ENCODE results near the gene GDNF. TPM values are rescaled to one million over a fixed set of nuclear protein-coding genes. Genes with fewer than 3 reads are reported as not detected.

Gene GDNF
- total and polyA plus RNA-seq, 2 experiments from 2014 or later = 0.13 to 0.17 TPM

GRCh38 chr5:37836235-37836591 lies 3.6 kb downstream of the GDNF start:
- Histone ChIP-seq H3K4me1 (ENCODE audit: insufficient read depth) (peaks cover 55% of the 10 kb centered on the region), H4K20me1 (replicated peaks; ENCODE audit: insufficient read depth) (0 out of 2 replicates have a peak, but pooled peaks cover 11% of the 10 kb centered on the region), H3K27me3 (ENCODE audit: insufficient read depth) (peaks cover 99% of the 10 kb centered on the region), H3K79me2 (replicated peaks; ENCODE audit: insufficient read depth) (no peaks in the 10 kb centered on the region), H3K27ac (ENCODE audit: low read depth) (no peak overlapping the region), H3K36me3 (ENCODE audit: insufficient read depth) (no peaks in the 10 kb centered on the region), H3K4me3 (peak overlapping the region; percentile 65), H2AFZ (peak overlapping the region; percentile 100), H3K4me2 (peak overlapping the region; percentile 90), H3K9me2 (ENCODE audit: insufficient read depth) (no peaks in the 10 kb centered on the region), H3F3A (replicated peaks; ENCODE audit: low read depth) (peaks cover 10% of the 10 kb centered on the region; the same call in 1 of the 2 replicates)
- Mint-ChIP-seq H3K27me3 (ENCODE audit: insufficient read depth, low read depth, poor library complexity) (peaks cover 78% of the 10 kb centered on the region), H3K4me3 (peak overlapping the region; percentile 79), H3K9me3 (peaks cover 5% of the 10 kb centered on the region; the same call in 1 of the 3 replicates), H3K36me3 (ENCODE audit: low read depth) (no peaks in the 10 kb centered on the region; the same call in 2 of the 3 replicates), H3K27ac (no peak overlapping the region), H3K4me1 (peaks cover 45% of the 10 kb centered on the region)
- DNase-seq (ENCODE audit: low spot score) (peak; percentile 46), ATAC-seq (peak; percentile 0; the same call in 1 of the 3 replicates)
- no peak for TF ChIP-seq ZNF331 (CRISPR knock-in tag; IDR thresholded peaks at IDR 0.05; ENCODE audit: low read depth)
- no peak for TF ChIP-seq CREB1 (CRISPR knock-in tag; IDR thresholded peaks at IDR 0.05; ENCODE audit: low read depth)
- no peak for TF ChIP-seq ZNF114 (CRISPR knock-in tag; IDR thresholded peaks at IDR 0.05)
- no peak for TF ChIP-seq JUNB (IDR thresholded peaks at IDR 0.05; ENCODE audit: unreplicated experiment)
- no peak for TF ChIP-seq STAT1 (IDR thresholded peaks at IDR 0.05; ENCODE audit: unreplicated experiment)
- TF ChIP-seq ZNF462 (CRISPR knock-in tag; IDR thresholded peaks at IDR 0.05) = no peak
- no peak for TF ChIP-seq EZH2 (IDR thresholded peaks at IDR 0.05; ENCODE audit: low read depth, unreplicated experiment)
- TF ChIP-seq POLR2AphosphoS5 (IDR thresholded peaks at IDR 0.05; ENCODE audit: low read depth) = no peak
- TF ChIP-seq CTCF (conservative IDR thresholded peaks at IDR 0.05; ENCODE audit: low read depth in 2 of 2) = no peak
- no peak for TF ChIP-seq REST (IDR thresholded peaks at IDR 0.05; ENCODE audit: unreplicated experiment)
- no peak for TF ChIP-seq NANOG (IDR thresholded peaks at IDR 0.05; ENCODE audit: borderline replicate concordance)
- no peak for TF ChIP-seq EZH2phosphoT487 (IDR thresholded peaks at IDR 0.05; ENCODE audit: unreplicated experiment)
- no peak for TF ChIP-seq ETS1 (IDR thresholded peaks at IDR 0.05)
